ENCODE data around the gene GPATCH4.
A peak's percentile ranks its signal among the peaks of the same experiment; 100 is the strongest.
"Not testable (repeated sequence)": the region's sequence is repeated elsewhere in the genome, so short reads cannot be mapped to it uniquely, and the experiment has no call there.

Gene GPATCH4

GRCh38 chr1:156608981-156609380, 7.7 kb upstream of the GPATCH4 start:
- Histone ChIP-seq H3K4me1 (ENCODE audit: control insufficient read depth, insufficient read depth, low read length) (no peaks in the 10 kb centered on the region), H3K9me3 (ENCODE audit: control insufficient read depth, low read length) (no peaks in the 10 kb centered on the region), H3K27me3 (replicated peaks; ENCODE audit: control insufficient read depth, insufficient read depth, low read length) (peaks cover 14% of the 10 kb centered on the region), H3K4me3 (ENCODE audit: low read length) (no peak overlapping the region), H3K9ac (ENCODE audit: low read length) (no peak overlapping the region), H3K36me3 (ENCODE audit: control insufficient read depth, insufficient read depth, low read length, severe bottlenecking) (no peaks in the 10 kb centered on the region)
- peak; percentile 24 for DNase-seq (ENCODE audit: low read depth)

GRCh38 chr1:156608036-156608674, 6.9 kb upstream of the GPATCH4 start:
- no peaks in the 10 kb centered on the region for H3K36me3 ChIP-seq (ENCODE audit: control insufficient read depth, insufficient read depth, low read length, severe bottlenecking)
- no peak overlapping the region for H3K9ac ChIP-seq (ENCODE audit: low read length)
- H3K4me1 ChIP-seq (ENCODE audit: control insufficient read depth, insufficient read depth, low read length) = no peaks in the 10 kb centered on the region
- H3K4me3 ChIP-seq (ENCODE audit: low read length) = no peak overlapping the region
- no peaks in the 10 kb centered on the region for H3K9me3 ChIP-seq (ENCODE audit: control insufficient read depth, low read length)
- peaks cover 14% of the 10 kb centered on the region for H3K27me3 ChIP-seq (replicated peaks; ENCODE audit: control insufficient read depth, insufficient read depth, low read length)
- DNase-seq (ENCODE audit: low read depth) = peak; percentile 87

DNA sequence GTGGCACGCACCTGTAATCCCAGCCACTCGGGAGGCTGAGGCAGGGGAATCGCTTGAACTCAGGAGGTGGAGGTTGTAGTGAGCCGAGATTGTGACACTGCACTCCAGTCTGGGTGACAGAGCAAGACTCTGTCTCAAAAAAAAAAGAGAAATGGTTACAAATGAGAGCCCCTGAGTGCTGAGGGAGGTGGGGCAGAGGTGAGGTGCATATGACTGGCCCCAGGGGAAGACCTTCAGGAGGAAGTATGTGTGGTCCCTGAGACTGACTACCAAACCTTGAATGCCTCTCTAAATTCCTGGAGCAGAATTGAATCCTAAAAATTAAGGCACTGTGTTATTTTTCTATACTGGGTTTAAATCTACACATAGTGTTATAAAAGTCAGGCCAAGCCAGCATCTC, 6.1 kb upstream of the GPATCH4 start:
- not testable (repeated sequence) for H3K9ac ChIP-seq (ENCODE audit: low read length); H3K4me3 ChIP-seq (ENCODE audit: low read length); H3K9me3 ChIP-seq (ENCODE audit: control insufficient read depth, low read length); H3K4me1 ChIP-seq (ENCODE audit: control insufficient read depth, insufficient read depth, low read length); H3K27me3 ChIP-seq (replicated peaks; ENCODE audit: control insufficient read depth, insufficient read depth, low read length); H3K36me3 ChIP-seq (ENCODE audit: control insufficient read depth, insufficient read depth, low read length, severe bottlenecking); DNase-seq (ENCODE audit: low read depth)

- Histone ChIP-seq H3K4me1 (ENCODE audit: control insufficient read depth, insufficient read depth, low read length) (peaks cover 6% of the 10 kb centered on the region), H3K4me3 (ENCODE audit: low read length) (no peak overlapping the region), H3K27me3 (replicated peaks; ENCODE audit: control insufficient read depth, insufficient read depth, low read length) (no peaks in the 10 kb centered on the region), H3K36me3 (ENCODE audit: control insufficient read depth, insufficient read depth, low read length, severe bottlenecking) (peaks cover 12% of the 10 kb centered on the region), H3K9ac (ENCODE audit: low read length) (no peak overlapping the region), H3K9me3 (ENCODE audit: control insufficient read depth, low read length) (no peaks in the 10 kb centered on the region)
- peak; percentile 56 for DNase-seq (ENCODE audit: low read depth)
Measured at GRCh38 chr1:156602557-156602993, 1.3 kb upstream of the GPATCH4 start.

DNA sequence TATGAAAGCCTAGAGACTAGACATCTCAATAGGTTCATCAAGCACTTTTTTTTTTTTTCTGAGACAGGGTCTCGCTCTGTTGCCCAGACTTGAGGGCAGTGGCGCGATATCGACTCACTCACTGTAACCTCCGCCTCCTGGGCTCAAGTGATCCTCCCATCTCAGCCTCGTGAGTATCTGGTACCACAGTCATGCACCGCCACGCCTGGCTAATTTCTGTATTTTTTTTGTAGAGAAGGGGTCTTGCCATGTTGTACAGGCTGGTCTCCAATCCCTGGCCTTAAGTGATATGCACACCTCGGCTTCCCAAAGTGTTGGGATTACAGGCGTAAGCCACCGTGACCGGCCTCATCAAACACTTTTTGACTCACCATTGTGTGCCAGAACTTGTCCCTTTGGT, 613 bp upstream of the GPATCH4 start:
- Histone ChIP-seq H3K27me3 (replicated peaks; ENCODE audit: control insufficient read depth, insufficient read depth, low read length) (no peaks in the 10 kb centered on the region), H3K9ac (ENCODE audit: low read length) (peak overlapping the region; percentile 93), H3K4me3 (ENCODE audit: low read length) (peak overlapping the region; percentile 98), H3K9me3 (ENCODE audit: control insufficient read depth, low read length) (no peaks in the 10 kb centered on the region), H3K36me3 (ENCODE audit: control insufficient read depth, insufficient read depth, low read length, severe bottlenecking) (peaks cover 19% of the 10 kb centered on the region), H3K4me1 (ENCODE audit: control insufficient read depth, insufficient read depth, low read length) (peaks cover 6% of the 10 kb centered on the region)
- no peak for DNase-seq (ENCODE audit: low read depth)

DNA sequence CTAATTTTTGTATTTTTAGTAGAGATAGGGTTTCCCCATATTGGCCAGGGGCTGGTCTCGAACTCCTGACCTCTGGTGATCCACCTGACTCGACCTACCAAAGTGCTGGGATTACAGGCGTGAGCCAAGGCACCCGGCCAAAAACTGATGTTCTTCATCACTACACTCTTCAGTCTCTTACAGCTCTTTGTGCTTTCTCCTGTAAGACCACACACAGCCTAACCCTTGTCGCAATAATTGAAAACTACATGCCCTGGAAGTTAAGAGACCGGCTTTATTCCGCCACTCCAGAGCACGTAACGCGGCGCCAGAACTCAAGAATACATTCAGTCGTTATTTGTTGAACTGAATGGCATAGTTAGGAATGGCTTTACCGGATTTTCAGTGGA, 552 bp downstream of the GPATCH4 start:
- peak; percentile 53 for DNase-seq (ENCODE audit: low read depth)
- Histone ChIP-seq H3K36me3 (ENCODE audit: control insufficient read depth, insufficient read depth, low read length, severe bottlenecking) (peaks cover 30% of the 10 kb centered on the region), H3K27me3 (replicated peaks; ENCODE audit: control insufficient read depth, insufficient read depth, low read length) (no peaks in the 10 kb centered on the region), H3K4me3 (ENCODE audit: low read length) (peak overlapping the region; percentile 98), H3K9ac (ENCODE audit: low read length) (peak overlapping the region; percentile 93), H3K4me1 (ENCODE audit: control insufficient read depth, insufficient read depth, low read length) (peaks cover 6% of the 10 kb centered on the region), H3K9me3 (ENCODE audit: control insufficient read depth, low read length) (no peaks in the 10 kb centered on the region)

DNA sequence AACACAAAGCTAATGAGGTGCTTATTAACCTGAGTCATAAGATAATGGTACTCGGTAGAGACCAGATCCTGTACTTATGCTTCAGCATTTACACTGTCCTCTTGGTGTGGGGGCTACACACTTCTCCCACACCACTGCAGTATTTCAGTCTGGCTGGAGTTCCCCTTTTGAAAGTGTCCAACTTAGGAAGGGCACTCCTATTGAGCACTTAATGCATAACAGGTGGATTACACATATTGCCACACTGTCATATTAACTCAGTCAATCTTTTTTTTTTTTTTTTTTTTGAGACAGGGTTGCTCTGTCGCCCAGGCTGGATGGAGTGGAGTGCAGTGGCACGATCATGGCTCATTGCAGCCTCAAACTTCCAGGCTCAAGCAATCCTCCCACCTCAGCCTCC, 1.5 kb downstream of the GPATCH4 start:
- peak; percentile 32 for DNase-seq (ENCODE audit: low read depth)
- Histone ChIP-seq H3K4me1 (ENCODE audit: control insufficient read depth, insufficient read depth, low read length) (peaks cover 6% of the 10 kb centered on the region), H3K9ac (ENCODE audit: low read length) (no peak overlapping the region), H3K36me3 (ENCODE audit: control insufficient read depth, insufficient read depth, low read length, severe bottlenecking) (peaks cover 39% of the 10 kb centered on the region), H3K4me3 (ENCODE audit: low read length) (no peak overlapping the region), H3K27me3 (replicated peaks; ENCODE audit: control insufficient read depth, insufficient read depth, low read length) (no peaks in the 10 kb centered on the region), H3K9me3 (ENCODE audit: control insufficient read depth, low read length) (no peaks in the 10 kb centered on the region)

- H3K4me1 ChIP-seq (ENCODE audit: control insufficient read depth, insufficient read depth, low read length) = peaks cover 6% of the 10 kb centered on the region
- peaks cover 46% of the 10 kb centered on the region for H3K36me3 ChIP-seq (ENCODE audit: control insufficient read depth, insufficient read depth, low read length, severe bottlenecking)
- no peaks in the 10 kb centered on the region for H3K9me3 ChIP-seq (ENCODE audit: control insufficient read depth, low read length)
- H3K4me3 ChIP-seq (ENCODE audit: low read length) = no peak overlapping the region
- H3K27me3 ChIP-seq (replicated peaks; ENCODE audit: control insufficient read depth, insufficient read depth, low read length) = no peaks in the 10 kb centered on the region
- no peak overlapping the region for H3K9ac ChIP-seq (ENCODE audit: low read length)
- no peak for DNase-seq (ENCODE audit: low read depth)
Measured at GRCh38 chr1:156598731-156599432, 2.4 kb downstream of the GPATCH4 start.

GRCh38 chr1:156598125-156598524, 3.2 kb downstream of the GPATCH4 start:
- no peak for DNase-seq (ENCODE audit: low read depth)
- Histone ChIP-seq H3K9ac (ENCODE audit: low read length) (no peak overlapping the region), H3K27me3 (replicated peaks; ENCODE audit: control insufficient read depth, insufficient read depth, low read length) (no peaks in the 10 kb centered on the region), H3K4me1 (ENCODE audit: control insufficient read depth, insufficient read depth, low read length) (peaks cover 6% of the 10 kb centered on the region), H3K9me3 (ENCODE audit: control insufficient read depth, low read length) (no peaks in the 10 kb centered on the region), H3K36me3 (ENCODE audit: control insufficient read depth, insufficient read depth, low read length, severe bottlenecking) (peaks cover 49% of the 10 kb centered on the region), H3K4me3 (ENCODE audit: low read length) (no peak overlapping the region)

GRCh38 chr1:156596426-156596825, 4.9 kb downstream of the GPATCH4 start:
- Histone ChIP-seq H3K4me3 (ENCODE audit: low read length) (no peak overlapping the region), H3K36me3 (ENCODE audit: control insufficient read depth, insufficient read depth, low read length, severe bottlenecking) (peaks cover 50% of the 10 kb centered on the region), H3K9me3 (ENCODE audit: control insufficient read depth, low read length) (no peaks in the 10 kb centered on the region), H3K9ac (ENCODE audit: low read length) (no peak overlapping the region), H3K27me3 (replicated peaks; ENCODE audit: control insufficient read depth, insufficient read depth, low read length) (no peaks in the 10 kb centered on the region), H3K4me1 (ENCODE audit: control insufficient read depth, insufficient read depth, low read length) (peaks cover 6% of the 10 kb centered on the region)
- DNase-seq (ENCODE audit: low read depth) = no peak

GRCh38 chr1:156595016-156595415, 6.3 kb downstream of the GPATCH4 start:
- Histone ChIP-seq H3K4me1 (ENCODE audit: control insufficient read depth, insufficient read depth, low read length) (peaks cover 11% of the 10 kb centered on the region), H3K27me3 (replicated peaks; ENCODE audit: control insufficient read depth, insufficient read depth, low read length) (no peaks in the 10 kb centered on the region), H3K4me3 (ENCODE audit: low read length) (no peak overlapping the region), H3K9me3 (ENCODE audit: control insufficient read depth, low read length) (no peaks in the 10 kb centered on the region), H3K9ac (ENCODE audit: low read length) (no peak overlapping the region), H3K36me3 (ENCODE audit: control insufficient read depth, insufficient read depth, low read length, severe bottlenecking) (peaks cover 50% of the 10 kb centered on the region)
- no peak for DNase-seq (ENCODE audit: low read depth)

Data from adipocyte (in vitro differentiated cells).